ENCODE data around the gene AGAP1. TPM values are rescaled to one million over a fixed set of nuclear protein-coding genes. Genes with fewer than 3 reads are reported as not detected.

Gene AGAP1
- total and polyA plus RNA-seq, 9 donors: 5.7 to 32.2 (median 20.2) TPM

- no peak overlapping the region for H3K4me3 ChIP-seq
- no peaks in the 10 kb centered on the region for H3K27me3 ChIP-seq
- WGBS, 3 donors: 85 to 94% (median 93%) methylated on average over 9 of the region's 9 CpGs
- H3K36me3 ChIP-seq: no peaks in the 10 kb centered on the region
- no peak overlapping the region for H3K27ac ChIP-seq
- no peaks in the 10 kb centered on the region for H3K9me3 ChIP-seq
- TF ChIP-seq, protein P1, sequence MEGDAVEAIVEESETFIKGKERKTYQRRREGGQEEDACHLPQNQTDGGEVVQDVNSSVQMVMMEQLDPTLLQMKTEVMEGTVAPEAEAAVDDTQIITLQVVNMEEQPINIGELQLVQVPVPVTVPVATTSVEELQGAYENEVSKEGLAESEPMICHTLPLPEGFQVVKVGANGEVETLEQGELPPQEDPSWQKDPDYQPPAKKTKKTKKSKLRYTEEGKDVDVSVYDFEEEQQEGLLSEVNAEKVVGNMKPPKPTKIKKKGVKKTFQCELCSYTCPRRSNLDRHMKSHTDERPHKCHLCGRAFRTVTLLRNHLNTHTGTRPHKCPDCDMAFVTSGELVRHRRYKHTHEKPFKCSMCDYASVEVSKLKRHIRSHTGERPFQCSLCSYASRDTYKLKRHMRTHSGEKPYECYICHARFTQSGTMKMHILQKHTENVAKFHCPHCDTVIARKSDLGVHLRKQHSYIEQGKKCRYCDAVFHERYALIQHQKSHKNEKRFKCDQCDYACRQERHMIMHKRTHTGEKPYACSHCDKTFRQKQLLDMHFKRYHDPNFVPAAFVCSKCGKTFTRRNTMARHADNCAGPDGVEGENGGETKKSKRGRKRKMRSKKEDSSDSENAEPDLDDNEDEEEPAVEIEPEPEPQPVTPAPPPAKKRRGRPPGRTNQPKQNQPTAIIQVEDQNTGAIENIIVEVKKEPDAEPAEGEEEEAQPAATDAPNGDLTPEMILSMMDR (IDR thresholded peaks at IDR 0.05): no peak
- TF ChIP-seq POLR2A (IDR thresholded peaks at IDR 0.05): no peak
- intact Hi-C loops (cut with DNase I): no loop called here
- peaks cover 1% of the 10 kb centered on the region for H3K4me1 ChIP-seq (ENCODE audit: insufficient read depth)
- no peak for DNase-seq
These were observed 204.2 kb downstream of the AGAP1 start for GRCh38 chr2:235698028-235698427.

GRCh38 chr2:235698491-235698890 is 204.6 kb downstream of the AGAP1 start:
- WGBS, 3 donors: 96 to 98% (median 96%) methylated on average over 7 of the region's 7 CpGs
- H3K4me1 ChIP-seq (ENCODE audit: insufficient read depth): peaks cover 1% of the 10 kb centered on the region
- H3K27ac ChIP-seq: no peak overlapping the region

GRCh38 chr2:235699576-235699975 is 205.7 kb downstream of the AGAP1 start:
- no peak for TF ChIP-seq POLR2A (IDR thresholded peaks at IDR 0.05)
- no peak for TF ChIP-seq EP300 (IDR thresholded peaks at IDR 0.05)
- TF ChIP-seq, protein P1 (IDR thresholded peaks at IDR 0.05): no peak
- DNase-seq: no peak
- Histone ChIP-seq H3K27ac (no peak overlapping the region), H3K4me3 (no peak overlapping the region), H3K4me1 (ENCODE audit: insufficient read depth) (peaks cover 1% of the 10 kb centered on the region), H3K36me3 (no peaks in the 10 kb centered on the region), H3K9me3 (no peaks in the 10 kb centered on the region), H3K27me3 (no peaks in the 10 kb centered on the region)
- 90 to 95% (median 92%) methylated on average over 5 of the region's 5 CpGs for WGBS, 3 donors
- intact Hi-C loops (cut with DNase I): no loop called here

More at GRCh38 chr2:235698491-235698890, 204.6 kb downstream of the AGAP1 start:
- Histone ChIP-seq H3K4me3 (no peak overlapping the region), H3K27me3 (no peaks in the 10 kb centered on the region), H3K9me3 (no peaks in the 10 kb centered on the region), H3K36me3 (no peaks in the 10 kb centered on the region)
- intact Hi-C loops (cut with DNase I): no loop called here
- no peak for DNase-seq
- TF ChIP-seq EP300 (IDR thresholded peaks at IDR 0.05) (no peak), POLR2A (IDR thresholded peaks at IDR 0.05) (no peak)
- TF ChIP-seq, protein P1 (IDR thresholded peaks at IDR 0.05): no peak

DNA sequence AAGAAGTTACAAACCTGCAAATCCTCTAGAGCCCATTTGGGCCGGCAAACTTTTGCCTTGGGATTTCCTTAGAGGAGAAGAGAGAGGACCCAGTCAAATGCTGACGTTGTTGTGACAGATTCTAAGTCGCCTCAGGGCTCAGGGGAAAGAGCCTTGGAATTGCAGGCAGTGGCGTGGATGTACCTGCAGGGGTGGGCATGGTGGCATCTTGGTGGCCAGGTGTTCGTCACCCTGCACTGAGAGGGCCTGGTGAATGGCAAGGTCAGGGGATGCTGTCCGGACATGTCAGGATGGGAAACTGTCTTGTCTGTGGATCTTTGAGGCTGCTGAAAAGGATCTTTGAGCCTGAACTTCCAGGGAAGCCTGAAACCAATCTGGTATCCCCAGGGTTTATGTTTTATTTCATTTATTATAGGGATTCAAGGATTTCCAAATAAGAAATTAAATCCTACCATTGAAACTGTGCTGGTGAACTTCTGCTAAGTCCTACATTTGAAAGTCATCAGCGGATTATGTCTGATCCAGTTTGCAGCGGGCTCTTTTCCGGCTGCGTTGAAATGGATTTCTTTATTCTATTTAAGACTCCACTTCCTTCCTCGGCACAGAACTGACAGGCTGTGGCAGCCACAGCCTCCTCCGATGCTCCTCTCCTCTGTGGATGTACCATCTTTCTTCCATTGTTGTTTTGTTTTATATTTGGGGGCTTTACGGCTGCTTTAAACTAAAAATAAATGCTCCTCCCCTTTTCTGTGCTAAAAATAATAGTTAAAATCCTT is 207.6 kb downstream of the AGAP1 start:
- Histone ChIP-seq H3K4me1 (ENCODE audit: insufficient read depth) (peaks cover 1% of the 10 kb centered on the region), H3K9me3 (no peaks in the 10 kb centered on the region), H3K27ac (no peak overlapping the region), H3K36me3 (no peaks in the 10 kb centered on the region), H3K27me3 (no peaks in the 10 kb centered on the region), H3K4me3 (no peak overlapping the region)
- no peak for DNase-seq
- intact Hi-C loops (cut with DNase I): no loop called here
- TF ChIP-seq POLR2A (IDR thresholded peaks at IDR 0.05) (no peak), EP300 (IDR thresholded peaks at IDR 0.05) (no peak)
- TF ChIP-seq, protein P1 (IDR thresholded peaks at IDR 0.05): no peak
- WGBS, 3 donors: 66 to 81% (median 66%) methylated on average over 13 of the region's 13 CpGs
